Muscle layer of colon (tissue), 2 donors: ENCODE data around the gene FBXL19.
A peak's percentile ranks its signal among the peaks of the same experiment; 100 is the strongest.

ENCODE experiments used
- H3K27ac ChIP-seq: one replicate; pipeline ENCODE4 v1.7.0; 2013; ENCODE audit warnings: low read depth, mild to moderate bottlenecking, low read length, moderate library complexity
- H3K27me3 ChIP-seq, 2 donors: one replicate each; pipeline ENCODE4 v1.7.0; 2013; ENCODE audit warnings: low read length in 2 of 2, mild to moderate bottlenecking in 2 of 2; ENCODE audit not compliant: insufficient read depth in 2 of 2, control insufficient read depth in 1 of 2
- H3K36me3 ChIP-seq: one replicate; pipeline ENCODE4 v1.7.0; 2013; ENCODE audit warnings: mild to moderate bottlenecking, low read length; ENCODE audit not compliant: insufficient read depth
- H3K4me1 ChIP-seq: one replicate; pipeline ENCODE4 v1.7.0; 2013; ENCODE audit warnings: mild to moderate bottlenecking, low read length; ENCODE audit not compliant: insufficient read depth
- H3K4me3 ChIP-seq, 2 donors: one replicate each; pipeline ENCODE4 v1.7.0; 2013; ENCODE audit warnings: low read length in 2 of 2, low read depth in 1 of 2, mild to moderate bottlenecking in 1 of 2, moderate library complexity in 1 of 2
- H3K9ac ChIP-seq: one replicate; pipeline ENCODE4 v1.7.0; 2013; ENCODE audit warnings: low read length
- H3K9me3 ChIP-seq: one replicate; pipeline ENCODE4 v1.7.0; 2013; ENCODE audit warnings: mild to moderate bottlenecking, low read length
- donor health status: abdominal sarcoma.
- donor health status: Adenocarcinoma of cecum.

Gene FBXL19, protein sequence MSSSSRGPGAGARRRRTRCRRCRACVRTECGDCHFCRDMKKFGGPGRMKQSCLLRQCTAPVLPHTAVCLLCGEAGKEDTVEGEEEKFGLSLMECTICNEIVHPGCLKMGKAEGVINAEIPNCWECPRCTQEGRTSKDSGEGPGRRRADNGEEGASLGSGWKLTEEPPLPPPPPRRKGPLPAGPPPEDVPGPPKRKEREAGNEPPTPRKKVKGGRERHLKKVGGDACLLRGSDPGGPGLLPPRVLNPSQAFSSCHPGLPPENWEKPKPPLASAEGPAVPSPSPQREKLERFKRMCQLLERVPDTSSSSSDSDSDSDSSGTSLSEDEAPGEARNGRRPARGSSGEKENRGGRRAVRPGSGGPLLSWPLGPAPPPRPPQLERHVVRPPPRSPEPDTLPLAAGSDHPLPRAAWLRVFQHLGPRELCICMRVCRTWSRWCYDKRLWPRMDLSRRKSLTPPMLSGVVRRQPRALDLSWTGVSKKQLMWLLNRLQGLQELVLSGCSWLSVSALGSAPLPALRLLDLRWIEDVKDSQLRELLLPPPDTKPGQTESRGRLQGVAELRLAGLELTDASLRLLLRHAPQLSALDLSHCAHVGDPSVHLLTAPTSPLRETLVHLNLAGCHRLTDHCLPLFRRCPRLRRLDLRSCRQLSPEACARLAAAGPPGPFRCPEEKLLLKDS

GRCh38 chr16:30923554-30924075, at the start of gene FBXL19:
Gene FBXL19, plus strand, starts transcription at chr16:30923572. Its CDS starts 2,183 bp downstream, at chr16:30925755.
- Histone ChIP-seq H3K36me3 (no peaks in the 10 kb centered on the region), H3K27ac (peak within 1 kb of the TSS; percentile 82), H3K9ac (peak within 1 kb of the TSS; percentile 35), H3K4me1 (peaks cover 21% of the 10 kb centered on the region), H3K9me3 (no peaks in the 10 kb centered on the region), H3K27me3 (no peaks in the 10 kb centered on the region), H3K4me3 (peak within 1 kb of the TSS; percentile 77 to 83)

DNA sequence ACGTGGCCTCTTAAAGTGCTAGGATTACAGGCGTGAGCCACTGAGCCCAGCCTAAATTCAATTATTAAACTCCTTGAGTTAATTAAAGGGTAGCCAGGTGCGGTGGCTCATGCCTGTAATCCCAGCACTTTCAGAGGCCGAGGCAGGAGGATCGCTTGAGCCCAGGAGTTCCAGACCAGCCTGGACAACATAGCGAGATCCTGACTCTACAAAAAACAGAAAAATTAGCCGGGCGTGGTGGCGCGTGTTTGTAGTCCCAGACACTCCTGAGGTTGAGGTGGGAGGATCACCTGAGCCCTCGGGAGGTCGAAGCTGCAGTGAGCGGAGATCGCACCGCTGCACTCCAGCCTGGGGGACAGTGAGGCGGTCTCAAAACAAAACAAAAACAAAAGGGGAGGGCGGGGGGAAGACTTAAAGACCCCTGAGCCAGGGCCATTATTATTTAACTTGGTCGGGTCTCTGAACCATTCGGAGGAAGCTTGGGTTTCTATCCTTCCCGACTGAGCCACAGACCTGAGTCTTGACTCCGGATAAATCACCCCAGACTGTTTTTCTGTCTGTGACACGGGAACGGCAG, 49.0 kb upstream of the FBXL19 start:
- no peaks in the 10 kb centered on the region for H3K27me3 ChIP-seq
- H3K4me3 ChIP-seq: peak overlapping the region; percentile 59 to 73
- H3K9ac ChIP-seq: peak overlapping the region; percentile 57
- no peaks in the 10 kb centered on the region for H3K36me3 ChIP-seq
- peak overlapping the region; percentile 73 for H3K27ac ChIP-seq
- H3K4me1 ChIP-seq: peaks cover 15% of the 10 kb centered on the region
- H3K9me3 ChIP-seq: no peaks in the 10 kb centered on the region

DNA sequence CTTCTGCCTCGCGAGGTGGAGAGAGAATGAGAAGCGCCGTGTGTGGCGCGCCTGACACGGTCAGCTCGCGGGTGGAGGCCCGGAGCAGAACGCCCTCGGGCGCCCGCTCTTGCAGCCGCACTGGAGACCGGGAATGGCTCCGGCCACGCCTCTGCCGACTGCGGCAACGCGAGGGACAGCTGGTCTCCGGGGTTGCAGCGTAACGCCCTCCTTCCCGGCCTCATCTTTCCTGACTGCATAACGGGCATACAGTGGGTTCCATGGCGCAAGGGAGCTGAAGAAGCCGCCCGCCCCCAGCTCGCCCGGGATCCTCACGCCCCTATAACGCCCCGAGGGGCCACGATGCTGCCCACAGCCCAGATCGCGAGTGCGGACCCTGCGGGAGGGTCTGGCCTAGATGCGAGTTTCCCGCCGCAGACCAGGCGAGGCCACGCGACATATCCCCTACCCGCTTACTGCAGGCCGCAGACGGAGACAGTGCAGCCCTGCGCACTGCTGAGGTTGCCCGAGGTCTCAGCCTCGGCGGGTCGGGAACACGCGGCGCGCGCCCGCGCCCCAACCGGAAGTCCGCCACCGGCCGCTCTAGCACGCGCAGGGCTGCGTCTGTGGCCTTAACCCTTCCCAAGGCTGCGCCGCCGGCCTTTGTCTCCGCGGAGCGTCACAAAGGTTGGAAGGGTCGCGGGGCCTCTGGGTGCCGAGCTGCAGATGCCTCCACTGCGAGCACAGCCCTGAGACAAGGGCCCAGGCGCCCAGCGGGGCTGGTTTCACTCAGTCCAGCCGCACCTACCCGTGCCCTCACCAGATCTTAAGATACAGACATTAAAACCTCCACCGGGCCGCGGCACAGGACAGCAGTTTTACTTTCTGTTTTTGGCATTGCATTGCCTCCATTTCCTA, 48.3 kb upstream of the FBXL19 start:
- peak overlapping the region; percentile 73 for H3K27ac ChIP-seq
- peak overlapping the region; percentile 59 to 73 for H3K4me3 ChIP-seq
- no peaks in the 10 kb centered on the region for H3K27me3 ChIP-seq
- peak overlapping the region; percentile 62 for H3K9ac ChIP-seq
- H3K4me1 ChIP-seq: peaks cover 15% of the 10 kb centered on the region
- no peaks in the 10 kb centered on the region for H3K36me3 ChIP-seq
- H3K9me3 ChIP-seq: no peaks in the 10 kb centered on the region

GRCh38 chr16:30875871-30876801, 47.2 kb upstream of the FBXL19 start:
- peak overlapping the region; percentile 59 to 73 for H3K4me3 ChIP-seq
- H3K27me3 ChIP-seq: no peaks in the 10 kb centered on the region
- H3K27ac ChIP-seq: peak overlapping the region; percentile 73
- no peaks in the 10 kb centered on the region for H3K9me3 ChIP-seq
- H3K4me1 ChIP-seq: peaks cover 15% of the 10 kb centered on the region
- peak overlapping the region; percentile 62 for H3K9ac ChIP-seq
- H3K36me3 ChIP-seq: no peaks in the 10 kb centered on the region

DNA sequence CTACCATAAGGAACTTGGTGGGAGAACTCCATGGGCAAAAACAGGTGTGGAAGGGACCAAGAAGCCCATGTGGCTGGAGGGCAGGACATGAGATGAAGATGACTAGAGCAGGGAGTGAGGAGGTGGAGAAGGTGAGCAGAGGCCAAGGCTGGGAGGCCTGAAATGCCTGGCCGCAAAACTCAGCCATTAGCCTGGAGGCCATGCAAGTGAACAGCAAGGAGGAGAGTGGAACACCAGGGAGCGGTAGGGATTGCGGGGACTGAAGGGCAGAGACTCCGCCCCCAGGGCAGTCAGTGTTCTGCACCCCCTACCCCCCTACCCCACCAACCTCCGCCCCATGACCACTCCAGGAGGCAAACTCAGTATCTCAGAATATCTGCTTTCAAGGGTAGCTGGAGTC, 46.5 kb upstream of the FBXL19 start:
- no peaks in the 10 kb centered on the region for H3K9me3 ChIP-seq
- H3K9ac ChIP-seq: no peak overlapping the region
- H3K27me3 ChIP-seq: no peaks in the 10 kb centered on the region
- peak overlapping the region; percentile 59 to 73 for H3K4me3 ChIP-seq
- peaks cover 15% of the 10 kb centered on the region for H3K4me1 ChIP-seq
- H3K36me3 ChIP-seq: no peaks in the 10 kb centered on the region
- peak overlapping the region; percentile 73 for H3K27ac ChIP-seq

DNA sequence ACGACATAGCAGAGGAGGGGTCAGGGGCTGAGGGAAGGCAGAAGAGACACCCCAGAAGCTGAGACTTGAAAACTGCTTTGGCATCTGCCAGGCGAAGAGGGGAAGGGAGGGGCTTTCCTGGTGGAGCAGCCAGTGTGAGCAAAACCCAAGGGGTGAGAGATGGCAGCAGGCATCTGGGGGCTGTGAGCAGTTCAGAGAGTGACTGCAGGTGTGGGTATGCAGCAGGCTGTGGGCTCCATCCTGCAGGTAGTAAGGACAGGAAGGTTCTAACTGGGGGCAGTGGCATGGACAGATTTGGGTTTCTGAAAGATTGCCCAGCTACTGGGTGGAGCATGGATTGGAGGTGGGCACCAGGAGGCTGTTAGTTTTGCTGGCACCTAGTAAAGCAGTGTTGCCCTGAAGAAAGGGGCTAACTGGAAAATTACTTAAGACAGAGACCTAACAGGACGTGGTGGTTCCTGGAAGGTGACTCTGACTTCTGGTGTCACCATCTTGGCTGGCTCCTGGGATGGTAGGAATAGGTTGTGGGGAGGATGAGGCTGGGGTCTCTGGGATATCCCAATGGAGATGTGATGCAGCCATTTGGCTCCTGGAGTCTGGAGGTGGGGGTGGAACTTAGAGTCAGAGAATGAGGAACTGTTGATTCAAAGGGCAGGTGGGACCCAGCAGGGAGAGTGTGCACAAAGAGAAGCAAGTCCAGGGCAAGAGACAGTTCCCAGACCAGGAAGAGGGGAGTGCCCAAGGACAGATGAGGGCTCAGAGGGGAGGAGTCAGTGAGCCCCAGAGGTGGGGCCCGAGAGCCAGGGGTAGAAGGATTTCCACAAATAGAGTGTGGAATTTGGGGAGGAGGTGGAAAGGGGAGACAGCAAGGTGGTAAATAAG, 40.7 kb upstream of the FBXL19 start:
- Histone ChIP-seq H3K9ac (no peak overlapping the region), H3K27me3 (no peaks in the 10 kb centered on the region), H3K4me3 (no peak overlapping the region), H3K36me3 (peaks cover 34% of the 10 kb centered on the region), H3K4me1 (no peaks in the 10 kb centered on the region), H3K9me3 (no peaks in the 10 kb centered on the region), H3K27ac (no peak overlapping the region)

DNA sequence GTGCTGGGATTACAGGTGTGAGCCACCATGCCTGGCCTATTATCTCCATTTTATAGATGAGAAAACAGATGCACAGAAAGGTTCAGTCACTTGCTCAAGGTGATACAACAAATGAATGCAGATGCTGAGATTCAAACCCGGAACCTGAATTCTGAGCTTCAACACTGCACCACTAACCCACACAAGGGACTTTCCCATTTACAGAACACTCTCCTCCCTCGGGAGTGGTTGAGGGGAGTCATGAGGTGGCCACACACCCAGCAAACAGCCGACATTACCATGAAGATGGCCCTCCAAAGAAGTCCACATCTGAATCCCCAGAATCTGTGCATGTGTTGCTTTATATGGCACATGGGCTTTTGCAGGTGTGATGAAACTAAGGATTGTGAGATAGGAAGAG, 38.6 kb upstream of the FBXL19 start:
- no peaks in the 10 kb centered on the region for H3K27me3 ChIP-seq

GRCh38 chr16:30885196-30885595, 38.2 kb upstream of the FBXL19 start:
- Histone ChIP-seq H3K4me1 (no peaks in the 10 kb centered on the region), H3K9ac (no peak overlapping the region), H3K36me3 (peaks cover 45% of the 10 kb centered on the region), H3K4me3 (no peak overlapping the region), H3K9me3 (no peaks in the 10 kb centered on the region), H3K27me3 (no peaks in the 10 kb centered on the region), H3K27ac (no peak overlapping the region)

More for the DNA sequence above, 38.6 kb upstream of the FBXL19 start:
- Histone ChIP-seq H3K4me3 (no peak overlapping the region), H3K9me3 (no peaks in the 10 kb centered on the region), H3K27ac (no peak overlapping the region), H3K36me3 (peaks cover 45% of the 10 kb centered on the region), H3K9ac (no peak overlapping the region), H3K4me1 (no peaks in the 10 kb centered on the region)

- H3K9me3 ChIP-seq: no peaks in the 10 kb centered on the region
- H3K27ac ChIP-seq: no peak overlapping the region
- H3K4me3 ChIP-seq: no peak overlapping the region
- no peaks in the 10 kb centered on the region for H3K4me1 ChIP-seq
- H3K27me3 ChIP-seq: no peaks in the 10 kb centered on the region
- H3K9ac ChIP-seq: no peak overlapping the region
- H3K36me3 ChIP-seq: peaks cover 47% of the 10 kb centered on the region
Observed at GRCh38 chr16:30886145-30886544, 37.2 kb upstream of the FBXL19 start.
